Lower lobe of right lung (tissue), 2 donors: ENCODE results near the gene LGALS7. TPM values are rescaled to one million over a fixed set of nuclear protein-coding genes. Genes with fewer than 3 reads are reported as not detected.
A peak's percentile ranks its signal among the peaks of the same experiment; 100 is the strongest.
"Not testable (repeated sequence)": the region's sequence is repeated elsewhere in the genome, so short reads cannot be mapped to it uniquely, and the experiment has no call there.

Experiments
- ATAC-seq, 2 donors: fragments of 200-7000 bp; cut with Tn5 transposase; one replicate each; pipeline ENCODE4 v1.9.1; 2020 to 2022; ENCODE audit warnings: mild to moderate bottlenecking in 2 of 2, moderate library complexity in 2 of 2
- DNase-seq: peaks from one replicate; pipeline ENCODE4 v3.0.0-alpha.2; 2020
- H3K27ac ChIP-seq: fragments of 200-600 bp; one replicate; pipeline ENCODE4 v1.8.0; 2022
- H3K27me3 ChIP-seq: fragments of 200-600 bp; one replicate; pipeline ENCODE4 v1.8.0; 2022; ENCODE audit warnings: low read depth
- H3K36me3 ChIP-seq: fragments of 200-600 bp; one replicate; pipeline ENCODE4 v1.8.0; 2022; ENCODE audit warnings: mild to moderate bottlenecking
- H3K4me1 ChIP-seq: fragments of 200-600 bp; one replicate; pipeline ENCODE4 v1.8.0; 2022
- H3K4me3 ChIP-seq: fragments of 200-600 bp; one replicate; pipeline ENCODE4 v1.8.0; 2022; ENCODE audit warnings: mild to moderate bottlenecking
- H3K9me3 ChIP-seq: fragments of 200-600 bp; one replicate; pipeline ENCODE4 v1.8.0; 2022
- intact Hi-C: fragments of 100-400 bp; cut with DNase I; formaldehyde crosslinking; loops from one replicate; pipeline ENCODE4 v1.11.0; 2022
- total RNA-seq: library from RNA; stranded (reverse); fragmentation: NEBNext Ultra II Directional; extraction: Animal tissue kit (Norgen Biotek cat#: 25700); gene quantifications from one replicate; pipeline ENCODE4 v1.2.1, GENCODE V29; 2021
- TF ChIP-seq, protein P1 (sequence below): fragments of 200-600 bp; IDR thresholded peaks from one replicate; pipeline ENCODE4 v1.8.0; 2022; ENCODE audit warnings: antibody characterized with exemption, mild to moderate bottlenecking
- donor health status: DM: no; HTN: yes; CAD: no; lungs with severe emphysema.

LGALS7 gene
- total RNA-seq, 1 donor from 2014 or later, result not detected

GRCh38 chr19:38809592-38810252 lies 36.4 kb upstream of the LGALS7 start:
- peaks cover 8% of the 10 kb centered on the region for H3K4me1 ChIP-seq
- TF ChIP-seq, protein P1, sequence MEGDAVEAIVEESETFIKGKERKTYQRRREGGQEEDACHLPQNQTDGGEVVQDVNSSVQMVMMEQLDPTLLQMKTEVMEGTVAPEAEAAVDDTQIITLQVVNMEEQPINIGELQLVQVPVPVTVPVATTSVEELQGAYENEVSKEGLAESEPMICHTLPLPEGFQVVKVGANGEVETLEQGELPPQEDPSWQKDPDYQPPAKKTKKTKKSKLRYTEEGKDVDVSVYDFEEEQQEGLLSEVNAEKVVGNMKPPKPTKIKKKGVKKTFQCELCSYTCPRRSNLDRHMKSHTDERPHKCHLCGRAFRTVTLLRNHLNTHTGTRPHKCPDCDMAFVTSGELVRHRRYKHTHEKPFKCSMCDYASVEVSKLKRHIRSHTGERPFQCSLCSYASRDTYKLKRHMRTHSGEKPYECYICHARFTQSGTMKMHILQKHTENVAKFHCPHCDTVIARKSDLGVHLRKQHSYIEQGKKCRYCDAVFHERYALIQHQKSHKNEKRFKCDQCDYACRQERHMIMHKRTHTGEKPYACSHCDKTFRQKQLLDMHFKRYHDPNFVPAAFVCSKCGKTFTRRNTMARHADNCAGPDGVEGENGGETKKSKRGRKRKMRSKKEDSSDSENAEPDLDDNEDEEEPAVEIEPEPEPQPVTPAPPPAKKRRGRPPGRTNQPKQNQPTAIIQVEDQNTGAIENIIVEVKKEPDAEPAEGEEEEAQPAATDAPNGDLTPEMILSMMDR, result no peak
- ATAC-seq (no peak), DNase-seq (no peak)
- intact Hi-C loops, result no loop called here
- no peaks in the 10 kb centered on the region for H3K9me3 ChIP-seq
- no peaks in the 10 kb centered on the region for H3K27me3 ChIP-seq
- H3K27ac ChIP-seq, result no peak overlapping the region
- peaks cover 2% of the 10 kb centered on the region for H3K36me3 ChIP-seq
- no peak overlapping the region for H3K4me3 ChIP-seq

- H3K4me3 ChIP-seq, result no peak overlapping the region
- no peaks in the 10 kb centered on the region for H3K9me3 ChIP-seq
- H3K27ac ChIP-seq, result no peak overlapping the region
- no peaks in the 10 kb centered on the region for H3K27me3 ChIP-seq
- ATAC-seq, result no peak
- peaks cover 8% of the 10 kb centered on the region for H3K4me1 ChIP-seq
- intact Hi-C loops, result no loop called here
- DNase-seq, result no peak
- TF ChIP-seq, protein P1, result no peak
- no peaks in the 10 kb centered on the region for H3K36me3 ChIP-seq
Observed at GRCh38 chr19:38808741-38809140, 35.4 kb upstream of the LGALS7 start.

DNA sequence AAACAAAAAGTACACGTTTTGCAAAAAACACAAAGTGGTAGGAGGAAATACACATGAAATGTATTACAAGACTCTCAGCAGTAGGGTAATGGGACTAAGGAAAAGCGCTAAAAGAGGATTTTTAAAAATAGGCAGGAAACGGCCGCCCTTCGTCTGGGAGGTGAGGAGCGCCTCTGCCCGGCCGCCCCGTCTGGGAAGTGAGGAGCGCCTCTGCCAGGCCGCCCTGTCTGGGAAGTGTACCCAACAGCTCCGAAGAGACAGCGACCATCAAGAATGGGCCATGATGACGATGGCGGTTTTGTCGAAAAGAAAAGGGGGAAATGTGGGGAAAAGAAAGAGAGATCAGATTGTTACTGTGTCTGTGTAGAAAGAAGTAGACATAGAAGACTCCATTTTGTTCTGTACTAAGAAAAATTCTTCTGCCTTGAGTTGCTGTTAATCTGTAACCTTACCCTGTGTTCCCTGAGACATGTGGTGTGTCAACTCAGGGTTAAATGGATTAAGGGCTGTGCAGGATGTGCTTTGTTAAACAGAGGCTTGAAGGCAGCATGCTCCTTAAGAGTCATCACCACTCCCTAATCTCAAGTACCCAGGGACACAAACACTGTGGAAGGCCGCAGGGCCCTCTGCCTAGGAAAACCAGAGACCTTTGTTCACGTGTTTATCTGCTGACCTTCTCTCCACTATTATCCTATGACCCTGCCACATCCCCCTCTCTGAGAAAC lies 34.2 kb upstream of the LGALS7 start:
- peak in 1 of 2 donors; percentile 40 for ATAC-seq
- H3K4me3 ChIP-seq, intact Hi-C loops, H3K9me3 ChIP-seq, H3K27me3 ChIP-seq, H3K27ac ChIP-seq, H3K36me3 ChIP-seq, DNase-seq, H3K4me1 ChIP-seq: not testable (repeated sequence)

DNA sequence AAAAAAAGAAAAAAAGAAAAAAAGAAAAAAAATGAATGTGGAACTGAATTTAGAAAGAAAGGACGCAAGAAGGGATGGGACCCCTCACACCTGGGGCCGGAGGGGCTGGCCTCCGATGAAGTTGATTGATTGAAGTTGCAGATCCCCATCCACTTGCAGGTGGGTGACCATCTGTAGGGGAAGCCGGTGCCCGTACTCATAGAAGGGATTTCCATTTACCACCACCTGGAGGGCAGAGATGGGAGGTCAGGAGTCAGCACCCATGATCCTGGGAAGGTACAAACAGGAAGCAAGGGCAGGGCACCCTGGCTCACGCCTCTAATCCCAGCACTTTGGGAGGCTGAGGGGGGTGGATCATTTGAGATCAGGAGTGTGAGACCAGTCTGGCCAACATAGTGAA lies 33.1 kb upstream of the LGALS7 start:
- H3K36me3 ChIP-seq, result no peaks in the 10 kb centered on the region
- H3K27ac ChIP-seq, result no peak overlapping the region
- ATAC-seq (no peak), DNase-seq (no peak)
- H3K27me3 ChIP-seq, result no peaks in the 10 kb centered on the region
- H3K4me3 ChIP-seq, result no peak overlapping the region
- TF ChIP-seq, protein P1, result no peak
- H3K4me1 ChIP-seq, result peaks cover 8% of the 10 kb centered on the region
- intact Hi-C loops, result no loop called here
- H3K9me3 ChIP-seq, result no peaks in the 10 kb centered on the region

- Histone ChIP-seq H3K4me3 (no peak overlapping the region), H3K9me3 (no peaks in the 10 kb centered on the region), H3K27ac (no peak overlapping the region), H3K36me3 (no peaks in the 10 kb centered on the region), H3K4me1 (peaks cover 8% of the 10 kb centered on the region), H3K27me3 (no peaks in the 10 kb centered on the region)
- TF ChIP-seq, protein P1, result no peak
- DNase-seq, result no peak
- intact Hi-C loops, result no loop called here
- ATAC-seq, result peak in 1 of 2 donors; percentile 26
Observed at GRCh38 chr19:38805180-38805579, 31.9 kb upstream of the LGALS7 start.

GRCh38 chr19:38803543-38803942 lies 30.2 kb upstream of the LGALS7 start:
- Histone ChIP-seq H3K27ac (no peak overlapping the region), H3K4me1 (peaks cover 5% of the 10 kb centered on the region), H3K27me3 (no peaks in the 10 kb centered on the region), H3K9me3 (no peaks in the 10 kb centered on the region), H3K4me3 (no peak overlapping the region), H3K36me3 (no peaks in the 10 kb centered on the region)
- intact Hi-C loops, result no loop called here
- DNase-seq (no peak), ATAC-seq (no peak)
- TF ChIP-seq, protein P1, result no peak
